Cardiac fibroblast (primary cell): ENCODE data around the gene CACNA2D3.

Source experiments
- DNase-seq, 2 donors: peaks; one replicate each; pipeline versions ENCODE4 v3.0.0 to v3.0.0-alpha.2; 2010; ENCODE audit warnings: low read depth in 2 of 2
- H3K4me3 ChIP-seq, 2 donors: replicated peaks in 1 of 2; 1 replicate in 1 of 2; 2 replicates in 1 of 2; pipeline ENCODE4 v1.5.1; 2011; ENCODE audit warnings: low read depth in 2 of 2, low read length in 2 of 2, mild to moderate bottlenecking in 2 of 2, moderate library complexity in 1 of 2
- CTCF ChIP-seq: IDR thresholded peaks from one replicate; pipeline ENCODE4 v1.5.1; 2011; ENCODE audit warnings: low read depth, mild to moderate bottlenecking, low read length, inconsistent platforms

Gene CACNA2D3

DNA sequence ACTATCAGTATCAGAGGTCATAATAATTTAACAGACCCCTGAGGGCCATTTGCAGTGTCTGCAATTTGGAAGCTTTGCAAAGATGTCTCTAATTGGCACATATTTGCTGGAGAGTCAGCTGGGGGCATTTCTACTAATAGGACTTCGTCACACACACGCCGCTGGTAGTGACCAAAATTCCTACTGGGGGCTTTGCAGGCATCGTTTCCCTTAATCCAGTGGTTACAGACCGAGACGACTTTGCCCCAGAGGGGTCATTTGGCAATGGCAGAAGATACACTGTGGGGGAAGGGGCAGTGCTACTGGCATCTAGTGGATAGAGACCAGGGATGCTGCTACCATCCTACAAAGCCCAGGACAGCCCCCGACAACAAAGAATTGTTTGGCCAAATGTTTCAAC is 956.5 kb downstream of the CACNA2D3 start:
- no peak overlapping the region for H3K4me3 ChIP-seq
- no peak for DNase-seq

GRCh38 chr3:55085231-55085630 is 962.9 kb downstream of the CACNA2D3 start:
- H3K4me3 ChIP-seq, result no peak overlapping the region
- DNase-seq, result no peak
- TF ChIP-seq CTCF, result no peak

More for the DNA sequence above, 956.5 kb downstream of the CACNA2D3 start:
- TF ChIP-seq CTCF, result no peak

GRCh38 chr3:55089211-55089610 is 966.9 kb downstream of the CACNA2D3 start:
- DNase-seq, result peak; percentile 7 to 49
- no peak for TF ChIP-seq CTCF
- H3K4me3 ChIP-seq, result no peak overlapping the region

DNA sequence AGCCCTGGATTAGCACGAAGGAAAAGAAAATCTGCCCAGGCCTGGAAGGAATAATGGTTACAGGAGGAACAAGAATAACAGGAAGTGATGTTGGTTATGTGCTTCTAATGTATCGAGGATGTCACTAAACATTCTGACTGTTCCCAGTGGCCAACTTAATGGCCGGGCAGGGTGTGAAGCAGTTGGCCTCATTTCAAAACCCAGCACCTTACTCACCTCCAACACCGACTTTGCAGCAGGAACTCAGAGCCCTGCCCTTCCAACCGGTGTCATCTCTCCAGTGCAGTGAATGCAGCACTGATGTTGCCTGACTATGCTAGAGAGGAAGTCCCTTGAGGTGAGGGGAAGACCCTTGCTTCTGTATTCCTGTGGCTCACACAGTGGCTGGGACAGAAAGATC is 967.9 kb downstream of the CACNA2D3 start:
- no peak for TF ChIP-seq CTCF
- no peak for DNase-seq
- no peak overlapping the region for H3K4me3 ChIP-seq

GRCh38 chr3:55090746-55091145 is 968.4 kb downstream of the CACNA2D3 start:
- no peak for TF ChIP-seq CTCF
- H3K4me3 ChIP-seq, result no peak overlapping the region
- no peak for DNase-seq

DNA sequence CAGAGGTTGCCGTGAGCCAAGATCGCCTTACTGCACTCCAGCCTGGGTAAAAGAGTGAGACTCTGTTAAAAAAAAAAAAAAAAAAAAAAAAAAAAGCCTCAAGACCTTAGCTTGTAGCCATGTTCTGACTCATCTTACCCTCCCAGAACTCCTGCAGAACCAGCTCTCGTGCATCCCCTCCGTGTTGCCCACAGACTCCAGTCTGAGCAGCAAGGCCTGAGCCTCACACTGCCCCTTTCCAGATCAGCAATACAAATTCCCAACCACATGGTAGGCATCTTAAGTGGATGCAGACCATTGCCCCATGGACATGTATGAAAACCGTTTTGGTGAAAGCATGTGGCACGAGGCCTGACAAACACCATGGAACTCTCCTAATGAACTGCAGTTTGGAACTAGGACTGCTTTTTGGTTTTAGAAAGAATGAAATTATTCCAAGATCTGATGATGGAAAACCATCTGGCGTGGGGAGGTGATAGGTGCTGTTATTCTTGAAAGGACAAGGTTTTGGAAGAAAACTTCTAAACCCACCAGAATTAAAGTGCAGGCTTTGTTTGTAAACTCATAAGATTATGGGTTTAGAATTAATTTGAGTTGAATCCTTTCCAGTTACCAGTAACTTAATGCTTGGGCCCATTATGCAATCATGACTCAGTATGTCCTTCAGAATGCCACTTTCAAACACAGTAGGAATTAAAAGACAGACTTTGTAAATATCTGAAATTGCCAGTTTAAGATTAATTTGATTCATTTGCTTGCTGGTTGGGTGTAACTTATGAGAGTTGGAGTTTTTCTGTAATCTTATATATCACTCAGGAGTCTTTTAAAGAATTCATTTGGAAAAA is 969.3 kb downstream of the CACNA2D3 start:
- peak in 1 of 2 donors; percentile 52 for DNase-seq

More for the DNA sequence above, 969.3 kb downstream of the CACNA2D3 start:
- no peak overlapping the region for H3K4me3 ChIP-seq
- TF ChIP-seq CTCF, result no peak
